GM06990 (cell line): ENCODE measurements around the gene TMEM163.

ENCODE experiments used
- DNase-seq: peaks from one replicate; pipeline ENCODE4 v3.0.0-alpha.2; 2011; ENCODE audit not compliant: insufficient read length; ENCODE audit errors: extremely low read depth
- H3K27me3 ChIP-seq: replicated peaks from 2 replicates; pipeline ENCODE4 v1.6.0; 2011; ENCODE audit warnings: low read length; ENCODE audit not compliant: control insufficient read depth, insufficient read depth
- H3K36me3 ChIP-seq: 2 replicates; pipeline ENCODE4 v1.5.1; 2011; ENCODE audit warnings: low read length; ENCODE audit not compliant: control insufficient read depth, insufficient read depth
- H3K4me3 ChIP-seq: replicated peaks from 2 replicates; pipeline ENCODE4 v1.5.1; 2011; ENCODE audit warnings: low read depth, mild to moderate bottlenecking, control low read depth, low read length
- CTCF ChIP-seq: IDR thresholded peaks from 2 replicates; pipeline ENCODE4 v1.5.1; 2011; ENCODE audit warnings: low read length, control low read depth, mild to moderate bottlenecking, inconsistent platforms; ENCODE audit not compliant: insufficient read depth, poor library complexity, severe bottlenecking

Gene TMEM163

GRCh38 chr2:134700730-134701129 is 18.1 kb downstream of the TMEM163 start:
- no peak overlapping the region for H3K4me3 ChIP-seq
- DNase-seq = no peak
- H3K27me3 ChIP-seq = no peaks in the 10 kb centered on the region
- no peak for TF ChIP-seq CTCF
- H3K36me3 ChIP-seq = no peaks in the 10 kb centered on the region

GRCh38 chr2:134694411-134694810 is 24.4 kb downstream of the TMEM163 start:
- Histone ChIP-seq H3K4me3 (no peak overlapping the region), H3K36me3 (no peaks in the 10 kb centered on the region), H3K27me3 (no peaks in the 10 kb centered on the region)
- no peak for TF ChIP-seq CTCF
- no peak for DNase-seq

DNA sequence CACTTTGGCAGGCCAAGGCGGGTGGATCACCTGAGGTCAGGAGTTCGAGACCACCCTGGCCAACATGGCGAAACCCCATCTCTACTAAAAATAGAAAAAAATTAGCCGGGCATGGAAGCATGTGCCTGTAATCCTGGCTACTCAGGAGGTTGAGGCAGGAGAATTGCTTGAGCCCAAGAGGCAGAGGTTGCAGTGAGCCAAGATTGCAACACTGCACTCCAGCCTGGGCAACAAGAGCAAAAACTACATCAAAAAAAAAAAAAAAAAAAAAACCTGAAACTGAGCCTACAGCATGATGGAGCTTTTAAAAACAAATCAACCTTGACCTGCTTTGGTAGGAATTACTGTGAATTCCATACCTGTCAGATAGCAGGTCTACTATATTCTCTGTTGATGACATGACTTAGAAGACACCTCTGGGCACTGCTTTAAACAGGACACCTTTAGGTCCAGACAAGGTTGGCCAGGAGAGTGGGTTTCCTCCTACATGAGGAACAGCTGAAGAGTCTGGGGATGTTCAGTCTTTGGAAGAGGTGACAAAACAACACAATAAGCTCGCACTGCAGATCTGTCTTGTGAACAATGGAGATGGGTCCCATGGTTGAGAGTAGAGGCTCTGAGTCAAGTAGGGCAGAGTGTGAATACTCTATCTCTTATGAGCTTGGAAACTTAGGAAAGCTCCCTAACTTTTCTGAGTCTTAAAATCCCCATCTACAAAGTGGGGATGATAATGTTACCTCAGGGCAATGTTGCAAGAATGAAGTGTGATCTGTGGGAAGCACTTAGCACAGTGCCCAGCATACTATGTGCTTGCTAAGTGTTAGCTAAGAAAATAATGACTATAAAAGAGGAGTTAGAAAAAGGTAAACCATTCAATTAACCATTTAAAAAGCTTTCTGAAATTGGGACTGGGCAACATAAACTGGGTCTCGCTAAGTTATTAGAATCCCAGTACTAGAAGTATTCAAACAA is 25.2 kb downstream of the TMEM163 start:
- no peaks in the 10 kb centered on the region for H3K27me3 ChIP-seq
- no peak overlapping the region for H3K4me3 ChIP-seq
- TF ChIP-seq CTCF = no peak
- no peak for DNase-seq
- no peaks in the 10 kb centered on the region for H3K36me3 ChIP-seq

- DNase-seq = no peak
These were observed 26.3 kb downstream of the TMEM163 start for GRCh38 chr2:134692499-134692898.

DNA sequence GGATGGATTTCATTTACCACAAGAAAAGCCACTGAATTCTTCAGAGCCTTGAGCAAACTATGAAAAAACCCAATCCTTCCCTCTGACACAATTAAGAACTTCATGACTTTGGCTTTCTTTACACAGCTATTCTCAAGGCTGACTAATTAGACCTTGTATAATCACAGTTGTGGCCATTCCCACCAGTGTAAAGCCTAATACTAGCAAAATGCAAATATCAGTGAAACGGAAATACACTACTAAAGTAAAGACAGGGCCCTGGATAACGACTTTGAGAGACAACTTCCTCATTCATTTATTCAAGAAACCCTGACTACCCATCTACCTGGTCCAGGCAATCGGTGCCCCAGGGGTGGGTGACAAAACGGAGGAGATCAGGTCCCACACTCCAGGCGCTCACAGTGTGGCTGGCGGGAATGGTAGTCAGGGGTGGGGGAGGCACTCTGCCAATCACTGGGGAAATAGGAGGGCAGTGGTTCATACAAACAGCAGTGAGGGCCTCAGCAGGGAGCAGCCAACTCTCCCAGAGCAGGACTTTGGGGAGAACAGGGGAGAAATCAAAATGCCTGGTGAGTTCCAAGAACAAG is 28.1 kb downstream of the TMEM163 start:
- no peak for TF ChIP-seq CTCF
- H3K36me3 ChIP-seq = no peaks in the 10 kb centered on the region
- no peak for DNase-seq
- H3K27me3 ChIP-seq = no peaks in the 10 kb centered on the region
- H3K4me3 ChIP-seq = no peak overlapping the region

More at GRCh38 chr2:134692499-134692898, 26.3 kb downstream of the TMEM163 start:
- Histone ChIP-seq H3K27me3 (no peaks in the 10 kb centered on the region), H3K36me3 (no peaks in the 10 kb centered on the region), H3K4me3 (no peak overlapping the region)
- TF ChIP-seq CTCF = peak; percentile 45
